GM12892 (cell line): ENCODE measurements around the gene WASF2.
"Not testable (repeated sequence)": the region's sequence is repeated elsewhere in the genome, so short reads cannot be mapped to it uniquely, and the experiment has no call there.

Source experiments
- POLR2A ChIP-seq: IDR thresholded peaks from 2 replicates; pipeline ENCODE4 v1.6.1; 2011; ENCODE audit warnings: low read depth, low read length, control low read depth
- POLR2AphosphoS5 ChIP-seq: IDR thresholded peaks from 2 replicates; pipeline ENCODE4 v1.6.1; 2011; ENCODE audit warnings: low read depth, low read length, control low read depth
- TAF1 ChIP-seq: IDR thresholded peaks from 2 replicates; pipeline ENCODE4 v1.6.1; 2011; ENCODE audit warnings: low read depth, mild to moderate bottlenecking, control low read depth, low read length, borderline replicate concordance

DNA sequence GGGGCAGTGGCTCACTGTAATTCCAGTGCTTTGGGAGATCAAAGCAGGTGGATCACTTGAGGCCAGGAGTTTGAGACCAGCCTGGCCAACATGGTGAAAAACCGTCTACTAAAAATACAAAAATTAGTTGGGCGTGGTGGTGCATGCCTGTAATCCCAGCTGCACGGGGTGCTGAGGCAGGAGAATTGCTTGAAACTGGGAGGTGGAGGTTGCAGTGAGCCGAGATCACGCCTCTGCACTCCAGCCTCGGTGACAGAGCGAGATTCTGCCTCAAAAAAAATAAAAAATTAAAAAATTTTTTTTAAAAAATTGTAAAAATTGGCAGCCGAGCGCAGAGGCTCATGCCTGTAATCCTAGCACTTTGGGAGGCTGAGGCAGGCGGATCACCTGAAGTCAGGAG, 31.4 kb downstream of the WASF2 start:
- TF ChIP-seq POLR2A, TAF1, POLR2AphosphoS5: not testable (repeated sequence)
